H1 (cell line): ENCODE measurements around the gene MAP7. TPM values are rescaled to one million over a fixed set of nuclear protein-coding genes. Genes with fewer than 3 reads are reported as not detected.

Source experiments
- CHD7 ChIP-seq: fragments of 300-600 bp; sonication (generic); IDR thresholded peaks from 2 replicates; pipeline ENCODE4 v1.7.1; 2012; ENCODE audit warnings: low read length, moderate library complexity, mild to moderate bottlenecking, inconsistent platforms; ENCODE audit not compliant: insufficient replicate concordance
- FOSL1 ChIP-seq: IDR thresholded peaks from 2 replicates; pipeline ENCODE4 v1.6.1; 2011; ENCODE audit warnings: mild to moderate bottlenecking, low read depth, low read length, moderate library complexity; ENCODE audit not compliant: insufficient read depth
- GTF2F1 ChIP-seq: IDR thresholded peaks from 2 replicates; pipeline ENCODE4 v1.6.1; 2012; ENCODE audit warnings: low read depth, low read length, improper control_type of control experiment, borderline replicate concordance
- JUN ChIP-seq: IDR thresholded peaks from 2 replicates; pipeline ENCODE4 v1.6.1; 2011; ENCODE audit warnings: low read depth, mild to moderate bottlenecking, improper control_type of control experiment, low read length
- KDM4A ChIP-seq: IDR thresholded peaks from one replicate; pipeline ENCODE4 v1.7.1; 2012; ENCODE audit warnings: low read depth, mild to moderate bottlenecking, moderate library complexity, low read length, inconsistent platforms; ENCODE audit not compliant: severe bottlenecking
- POLR2A ChIP-seq, 2 experiments: IDR thresholded peaks; 1 replicate in 1 of 2; 2 replicates in 1 of 2; pipeline ENCODE4 v1.6.1; 2011; ENCODE audit warnings: low read depth in 2 of 2, low read length in 2 of 2, mild to moderate bottlenecking in 2 of 2; ENCODE audit errors: control extremely low read depth in 1 of 2
- RBBP5 ChIP-seq: IDR thresholded peaks from 2 replicates; pipeline ENCODE4 v1.7.1; 2012; ENCODE audit warnings: low read depth, mild to moderate bottlenecking, inconsistent platforms, low read length, moderate library complexity, borderline replicate concordance
- USF2 ChIP-seq: IDR thresholded peaks from 2 replicates; pipeline ENCODE4 v1.6.1; 2011; ENCODE audit warnings: low read length, improper control_type of control experiment
- YY1 ChIP-seq: IDR thresholded peaks from 2 replicates; pipeline ENCODE4 v1.6.1; 2011; ENCODE audit warnings: low read depth, mild to moderate bottlenecking, low read length
- polyA plus RNA-seq, 7 experiments: library from polyadenylated mRNA; depleted of rRNA in 3 of 7; stranded (reverse) in 5 of 7; unstranded in 2 of 7; fragments of >200 nt in 5 of 7; fragments of 200-250 nt in 2 of 7; gene quantifications; 1 replicate in 5 of 7; 2 replicates in 1 of 7; 4 replicates in 1 of 7; pipeline versions ENCODE4 v1.2.1 to v1.2.3, GENCODE V29; 2011 to 2013; ENCODE audit warnings: missing spikeins in 2 of 7, mixed read lengths in 2 of 7
- total RNA-seq: library from RNA; stranded (reverse); fragmentation: NEBNext Ultra II Directional; extraction: Animal tissue kit (Norgen Biotek cat#: 25700); gene quantifications from 2 replicates; pipeline ENCODE4 v1.2.1, GENCODE V29; 2021

MAP7 gene
- total and polyA plus RNA-seq, 2 of the 8 experiments (the other 6 are each of a cell fraction or from before 2014, with no cell fraction given): 13.5 to 66.9 TPM

DNA sequence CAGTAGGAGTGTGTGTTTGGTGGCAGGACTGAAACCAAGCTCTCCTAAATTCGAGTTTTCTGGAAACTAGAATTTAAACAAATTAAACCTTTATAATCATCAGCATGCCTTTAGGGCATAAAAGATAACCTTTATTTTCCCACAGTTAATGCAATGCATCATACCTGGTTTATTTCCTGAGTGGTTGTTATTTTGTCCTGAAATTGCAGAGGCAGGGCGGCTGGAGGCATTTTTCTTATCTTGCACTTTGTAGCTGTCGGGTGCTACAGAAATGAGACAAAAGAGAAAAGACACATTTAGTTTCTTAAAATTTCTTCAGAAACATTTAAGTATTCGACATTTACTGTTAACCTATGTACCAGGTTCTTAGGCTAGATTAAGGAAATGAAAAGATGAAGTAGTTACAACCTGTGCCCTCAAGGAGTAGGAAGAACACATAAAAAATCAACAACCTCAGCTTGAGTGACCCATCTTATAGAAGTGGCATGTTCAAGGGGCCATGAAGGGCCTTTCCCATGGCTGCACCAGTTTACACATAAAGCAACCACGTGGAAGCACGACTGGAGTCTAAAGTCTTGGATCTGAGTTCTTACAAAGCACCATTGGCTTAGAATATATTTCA, 128.6 kb downstream of the MAP7 start (continued):
- no peak for TF ChIP-seq CHD7
- TF ChIP-seq GTF2F1: no peak
- no peak for TF ChIP-seq YY1
- no peak for TF ChIP-seq KDM4A
- no peak for TF ChIP-seq POLR2A (IDR thresholded peaks at IDR 0.05; ENCODE audit: control extremely low read depth in 1 of 2, low read depth in 2 of 2, low read length in 2 of 2)
- TF ChIP-seq JUN: no peak
- TF ChIP-seq RBBP5: no peak
- no peak for TF ChIP-seq USF2
- no peak for TF ChIP-seq FOSL1
